A549 (cell line): ENCODE data around the gene LRRC17. TPM values are rescaled to one million over a fixed set of nuclear protein-coding genes. Genes with fewer than 3 reads are reported as not detected.
A peak's percentile ranks its signal among the peaks of the same experiment; 100 is the strongest.

Source experiments
- ATAC-seq, 2 experiments: fragments of 200-7000 bp in 1 of 2; fragments of >200 bp in 1 of 2; cut with Nextera tagmentation in 1 of 2; cut with Tn5 transposase in 1 of 2; 3 replicates each; pipeline versions ENCODE4 v1.8.0 to v1.9.1; 2018 to 2020; ENCODE audit warnings: mild to moderate bottlenecking in 1 of 2, moderate library complexity in 1 of 2
- CTCF ChIA-PET: fragments of 300-600 bp; sonication (Branson Sonifier 250); formaldehyde crosslinking; extraction: SDS; loops from one replicate; lab custom pipeline; 2021; ENCODE audit warnings: antibody characterized with exemption, inconsistent platforms; lab: Yijun Ruan, JAX
- POLR2A ChIA-PET: fragments of 350-600 bp; formaldehyde crosslinking; extraction: SDS; loops from one replicate; lab custom pipeline; 2021; ENCODE audit warnings: antibody characterized with exemption, inconsistent platforms; lab: Yijun Ruan, JAX
- DNase-seq, 2 experiments: peaks; one replicate each; pipeline versions ENCODE4 v3.0.0 to v3.0.0-alpha.2; 2011 to 2016; ENCODE audit warnings: low read depth in 1 of 2, low spot score in 1 of 2
- FAIRE-seq: peaks from 2 replicates; lab custom pipeline; 2011; peaks lifted over from hg19 to GRCh38; lab: Jason Lieb, UNC
- H3K27ac ChIP-seq, 2 experiments: fragments of >200 bp; sonication (Bioruptor Twin); formaldehyde crosslinking; 3 replicates each; pipeline ENCODE4 v1.5.1; 2016 to 2017
- H3K4me1 ChIP-seq: fragments of >200 bp; sonication (Bioruptor Twin); formaldehyde crosslinking; 3 replicates; pipeline ENCODE4 v1.6.1; 2016
- H3K4me2 ChIP-seq: fragments of >200 bp; sonication (Bioruptor Twin); formaldehyde crosslinking; 3 replicates; pipeline ENCODE4 v1.6.1; 2016
- H3K4me3 ChIP-seq: fragments of >200 bp; sonication (Bioruptor Twin); formaldehyde crosslinking; 3 replicates; pipeline ENCODE4 v1.5.1; 2016
- H3K9me3 ChIP-seq: fragments of >200 bp; sonication (Bioruptor Twin); formaldehyde crosslinking; 3 replicates; pipeline ENCODE4 v1.6.1; 2016
- BHLHE40 ChIP-seq: IDR thresholded peaks from 2 replicates; pipeline ENCODE4 v1.6.1; 2012; ENCODE audit warnings: low read depth, low read length, inconsistent platforms
- CBX2 ChIP-seq: fragments of 200-600 bp; sonication (generic); IDR thresholded peaks from 2 replicates; pipeline ENCODE4 v1.6.1; 2016; ENCODE audit warnings: low read depth, mild to moderate bottlenecking, borderline replicate concordance
- EHMT2 ChIP-seq: fragments of 200-600 bp; sonication (generic); IDR thresholded peaks from 2 replicates; pipeline ENCODE4 v1.6.1; 2016; ENCODE audit warnings: antibody characterized with exemption, low read depth, mild to moderate bottlenecking, moderate library complexity
- FOSB ChIP-seq: fragments of 250-450 bp; sonication (Bioruptor Pico); IDR thresholded peaks from 2 replicates; pipeline ENCODE4 v1.5.0; 2020; ENCODE audit warnings: mild to moderate bottlenecking, moderate library complexity
- FOSL2 ChIP-seq, 2 experiments: fragments of 450-650 bp in 1 of 2; fragments of >200 bp in 1 of 2; sonication (Bioruptor Twin) in 1 of 2; formaldehyde crosslinking; IDR thresholded peaks; 2 replicates each; pipeline versions ENCODE4 v1.5.0 to v1.6.1; 2016 to 2020; ENCODE audit warnings: mild to moderate bottlenecking in 1 of 2, moderate library complexity in 1 of 2
- GATA3 ChIP-seq: IDR thresholded peaks from 2 replicates; pipeline ENCODE4 v1.6.1; 2012; ENCODE audit warnings: borderline replicate concordance
- JUNB ChIP-seq: fragments of >200 bp; sonication (Bioruptor Twin); formaldehyde crosslinking; IDR thresholded peaks from 2 replicates; pipeline ENCODE4 v1.6.1; 2016
- KDM1A ChIP-seq: fragments of 200-600 bp; sonication (generic); IDR thresholded peaks from 2 replicates; pipeline ENCODE4 v1.6.1; 2016; ENCODE audit warnings: low read depth, mild to moderate bottlenecking
- MAFK ChIP-seq: fragments of 450-650 bp; IDR thresholded peaks from 2 replicates; pipeline ENCODE4 v1.6.1; 2014; ENCODE audit not compliant: partially characterized antibody
- MAZ ChIP-seq: fragments of 150-350 bp; IDR thresholded peaks from 2 replicates; pipeline ENCODE4 v1.6.1; 2014; ENCODE audit warnings: antibody characterized with exemption, low read depth, low read length, borderline replicate concordance
- POLR2A ChIP-seq: IDR thresholded peaks from 2 replicates; pipeline ENCODE4 v1.6.1; 2012; ENCODE audit warnings: mild to moderate bottlenecking, low read length
- POLR2AphosphoS2 ChIP-seq: conservative IDR thresholded peaks from 2 replicates; pipeline ENCODE4 v1.6.1; 2012; ENCODE audit warnings: low read length, improper control_type of control experiment, inconsistent platforms
- SMC3 ChIP-seq: fragments of >200 bp; sonication (Bioruptor Twin); formaldehyde crosslinking; IDR thresholded peaks from 3 replicates; pipeline ENCODE4 v1.6.1; 2018; ENCODE audit warnings: inconsistent platforms
- SREBF2 ChIP-seq: fragments of 450-650 bp; IDR thresholded peaks from 2 replicates; pipeline ENCODE4 v1.6.1; 2014; ENCODE audit warnings: mild to moderate bottlenecking, moderate library complexity
- TFCP2L1 ChIP-seq: fragments of 250-450 bp; sonication (Bioruptor Pico); IDR thresholded peaks from 2 replicates; pipeline ENCODE4 v1.5.0; 2021; ENCODE audit warnings: mild to moderate bottlenecking
- TP53 ChIP-seq: fragments of 250-450 bp; sonication (Bioruptor Pico); IDR thresholded peaks from 2 replicates; pipeline ENCODE4 v1.5.0; 2021; ENCODE audit warnings: mild to moderate bottlenecking, moderate library complexity
- ZSCAN20 ChIP-seq: fragments of 250-450 bp; sonication (Bioruptor Pico); IDR thresholded peaks from 2 replicates; pipeline ENCODE4 v1.8.0; 2022; ENCODE audit warnings: mild to moderate bottlenecking, moderate library complexity
- WGBS: methylation state at CpG from one replicate; pipeline ENCODE4 v1.1.6; 2017; ENCODE audit errors: missing lambda C conversion rate; 5-methylcytosine and 5-hydroxymethylcytosine counted together
- polyA plus RNA-seq, 4 experiments: library from polyadenylated mRNA; depleted of rRNA in 3 of 4; stranded (reverse); fragments of >200 nt; fragmentation: RNase III in 1 of 4; extraction: RNeasy Plus Mini Kit Qiagen cat#74134 plus additional on column Dnase treatment in 1 of 4; gene quantifications; 2 replicates in 3 of 4; 3 replicates in 1 of 4; pipeline ENCODE4 v1.2.3, GENCODE V29; 2011 to 2017
- TF ChIP-seq, protein P1 (sequence below): fragments of 250-450 bp; sonication (Bioruptor Pico); IDR thresholded peaks from 2 replicates; pipeline ENCODE4 v1.5.0; 2020; ENCODE audit warnings: low read depth, mild to moderate bottlenecking, moderate library complexity
- TF ChIP-seq, protein P2 (sequence below): fragments of >200 bp; sonication (Bioruptor Twin); formaldehyde crosslinking; IDR thresholded peaks from 2 replicates; pipeline ENCODE4 v1.6.1; 2016
- TF ChIP-seq, protein P3 (sequence below): IDR thresholded peaks from 2 replicates; pipeline ENCODE4 v1.6.1; 2012; ENCODE audit warnings: low read depth, borderline replicate concordance
- TF ChIP-seq, protein P4 (sequence below): fragments of 250-450 bp; sonication (Bioruptor Pico); IDR thresholded peaks from 2 replicates; pipeline ENCODE4 v1.5.0; 2021; ENCODE audit warnings: mild to moderate bottlenecking, moderate library complexity, borderline replicate concordance
- TF ChIP-seq, protein P5 (sequence below): IDR thresholded peaks from 2 replicates; pipeline ENCODE4 v1.6.1; 2012
- TF ChIP-seq, protein P6 (sequence below): fragments of >200 bp; sonication (Bioruptor Twin); formaldehyde crosslinking; IDR thresholded peaks from 3 replicates; pipeline ENCODE4 v1.5.1; 2016
- TF ChIP-seq, protein P7 (sequence below): fragments of 450-650 bp; IDR thresholded peaks from 2 replicates; pipeline ENCODE4 v1.6.1; 2014; ENCODE audit warnings: antibody characterized with exemption

LRRC17 gene
- polyA plus RNA-seq, 2 of the 4 experiments (the other 2 are of a cell fraction) = 0.05 to 0.36 TPM

DNA sequence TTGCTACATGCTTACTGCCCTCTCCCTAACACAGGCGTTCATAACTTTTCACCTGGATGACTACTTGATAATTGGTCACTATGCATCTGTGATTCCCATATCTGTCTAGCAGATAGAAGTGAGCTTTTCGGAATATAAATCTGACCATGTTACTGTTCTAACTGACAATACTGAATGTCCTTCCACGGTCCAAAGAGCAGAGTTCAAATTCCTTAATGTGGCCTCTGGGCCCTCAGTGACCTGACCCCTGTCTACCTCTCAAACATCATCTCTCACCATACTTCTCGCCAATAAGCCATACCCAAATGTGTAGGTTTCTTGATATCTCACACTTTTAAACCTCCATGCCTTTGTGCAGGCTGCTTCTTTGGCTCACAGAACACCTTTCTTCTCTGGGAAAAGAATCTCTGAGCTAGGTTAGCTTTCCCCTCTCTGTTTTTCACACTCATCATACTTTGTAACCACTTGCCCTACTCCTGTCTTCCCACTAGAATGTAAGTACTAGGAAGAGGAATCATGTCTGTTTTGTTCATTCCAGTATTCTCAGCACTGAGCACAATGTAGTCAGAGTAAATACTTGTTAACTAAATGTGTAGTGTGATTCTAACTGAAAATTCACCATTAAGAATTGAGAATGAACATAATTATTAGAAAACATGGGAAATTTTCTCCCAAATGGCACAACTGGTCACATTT, 39.2 kb upstream of the LRRC17 start:
- 73% methylated on average over 4 of the region's 4 CpGs for WGBS
- DNase-seq = no peak
- no peak for FAIRE-seq
- TF ChIP-seq, protein P1, sequence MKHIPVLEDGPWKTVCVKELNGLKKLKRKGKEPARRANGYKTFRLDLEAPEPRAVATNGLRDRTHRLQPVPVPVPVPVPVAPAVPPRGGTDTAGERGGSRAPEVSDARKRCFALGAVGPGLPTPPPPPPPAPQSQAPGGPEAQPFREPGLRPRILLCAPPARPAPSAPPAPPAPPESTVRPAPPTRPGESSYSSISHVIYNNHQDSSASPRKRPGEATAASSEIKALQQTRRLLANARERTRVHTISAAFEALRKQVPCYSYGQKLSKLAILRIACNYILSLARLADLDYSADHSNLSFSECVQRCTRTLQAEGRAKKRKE (CRISPR knock-in tag) = 0 out of 2 replicates have a peak, but pooled peaks have one; percentile 5
- no peak for TF ChIP-seq POLR2A
- POLR2A ChIA-PET = no interaction called here
- CTCF ChIA-PET = interaction anchor here (0.9 to 1.4 kb wide), 3 partner anchors 9 to 27 kb away, joined by 3 read pairs; no protein-coding TSS in a partner anchor
- peak overlapping the region; percentile 88 to 92 for H3K27ac ChIP-seq
- peak overlapping the region; percentile 67 for H3K4me2 ChIP-seq
- H3K9me3 ChIP-seq = no peaks in the 10 kb centered on the region
- no peak overlapping the region for H3K4me3 ChIP-seq
- ATAC-seq = peak in 1 of 2 experiments; percentile 3; a peak in 1 of 6 replicates
- H3K4me1 ChIP-seq = peaks cover 51% of the 10 kb centered on the region

DNA sequence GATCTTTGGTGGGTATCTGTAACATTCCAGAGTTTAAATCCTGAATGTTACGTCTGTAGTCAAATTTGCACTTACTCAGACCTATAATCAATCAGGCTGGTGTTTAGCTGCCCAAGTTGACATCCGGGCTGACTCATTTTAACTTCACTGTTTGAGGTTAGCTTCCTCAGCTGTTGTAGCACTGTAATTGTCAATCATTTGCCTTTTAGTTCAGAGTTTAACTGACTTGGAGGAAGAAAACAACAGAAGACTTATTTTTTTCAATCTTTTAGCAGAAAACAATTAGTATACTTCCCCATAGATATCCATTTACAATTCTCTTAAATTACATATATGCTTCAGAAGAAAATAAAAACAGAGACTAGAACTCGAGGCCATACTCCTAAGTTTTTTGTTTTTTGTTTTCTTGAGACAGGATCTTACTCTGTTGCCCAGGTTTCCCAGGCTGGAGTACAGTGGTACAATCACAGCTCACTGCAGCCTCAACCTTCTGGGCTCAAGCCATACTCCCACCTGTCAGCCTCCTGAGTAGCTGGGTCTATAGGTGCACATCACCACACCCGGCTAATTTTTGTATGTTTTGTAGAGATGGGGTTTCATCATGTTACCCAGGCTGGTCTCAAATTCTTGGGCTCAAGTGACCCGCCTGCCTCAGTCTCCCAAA, 38.5 kb upstream of the LRRC17 start:
- Histone ChIP-seq H3K4me3 (no peak overlapping the region), H3K9me3 (no peaks in the 10 kb centered on the region), H3K27ac (peak overlapping the region; percentile 88 to 92), H3K4me1 (peaks cover 51% of the 10 kb centered on the region), H3K4me2 (peak overlapping the region; percentile 67)
- FAIRE-seq (peak; percentile 28), DNase-seq (peak; percentile 61 to 81), ATAC-seq (peak in 1 of 2 experiments; percentile 57; a peak in 3 of 6 replicates)
- ChIA-PET CTCF (interaction anchor here (1.2 to 1.5 kb wide), 4 partner anchors 8 to 188 kb away, joined by 3 to 4 read pairs (median 3); no protein-coding TSS in a partner anchor), POLR2A (no interaction called here)
- 17% methylated on average over 5 of the region's 5 CpGs for WGBS
- TF ChIP-seq, protein P2, sequence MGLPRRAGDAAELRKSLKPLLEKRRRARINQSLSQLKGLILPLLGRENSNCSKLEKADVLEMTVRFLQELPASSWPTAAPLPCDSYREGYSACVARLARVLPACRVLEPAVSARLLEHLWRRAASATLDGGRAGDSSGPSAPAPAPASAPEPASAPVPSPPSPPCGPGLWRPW = no peak
- TF ChIP-seq EHMT2 (no peak), GATA3 (peak; percentile 74; the same call in 1 of the 2 replicates), JUNB (peak; percentile 75), CBX2 (no peak), FOSB (CRISPR knock-in tag) (peak; percentile 40; the same call in 1 of the 2 replicates), MAFK (no peak), MAZ (no peak), POLR2AphosphoS2 (no peak), TFCP2L1 (CRISPR knock-in tag) (no peak), SMC3 (no peak), SREBF2 (no peak), BHLHE40 (no peak), KDM1A (no peak), TP53 (no peak; the same call in 1 of the 2 replicates), ZSCAN20 (CRISPR knock-in tag) (no peak), FOSL2 (IDR thresholded peaks at IDR 0.05) (peak; percentile 77), FOSL2 (CRISPR knock-in tag; IDR thresholded peaks at IDR 0.05) (peak; percentile 84)
- TF ChIP-seq, protein P3, sequence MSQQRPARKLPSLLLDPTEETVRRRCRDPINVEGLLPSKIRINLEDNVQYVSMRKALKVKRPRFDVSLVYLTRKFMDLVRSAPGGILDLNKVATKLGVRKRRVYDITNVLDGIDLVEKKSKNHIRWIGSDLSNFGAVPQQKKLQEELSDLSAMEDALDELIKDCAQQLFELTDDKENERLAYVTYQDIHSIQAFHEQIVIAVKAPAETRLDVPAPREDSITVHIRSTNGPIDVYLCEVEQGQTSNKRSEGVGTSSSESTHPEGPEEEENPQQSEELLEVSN = no peak
- TF ChIP-seq, protein P4, sequence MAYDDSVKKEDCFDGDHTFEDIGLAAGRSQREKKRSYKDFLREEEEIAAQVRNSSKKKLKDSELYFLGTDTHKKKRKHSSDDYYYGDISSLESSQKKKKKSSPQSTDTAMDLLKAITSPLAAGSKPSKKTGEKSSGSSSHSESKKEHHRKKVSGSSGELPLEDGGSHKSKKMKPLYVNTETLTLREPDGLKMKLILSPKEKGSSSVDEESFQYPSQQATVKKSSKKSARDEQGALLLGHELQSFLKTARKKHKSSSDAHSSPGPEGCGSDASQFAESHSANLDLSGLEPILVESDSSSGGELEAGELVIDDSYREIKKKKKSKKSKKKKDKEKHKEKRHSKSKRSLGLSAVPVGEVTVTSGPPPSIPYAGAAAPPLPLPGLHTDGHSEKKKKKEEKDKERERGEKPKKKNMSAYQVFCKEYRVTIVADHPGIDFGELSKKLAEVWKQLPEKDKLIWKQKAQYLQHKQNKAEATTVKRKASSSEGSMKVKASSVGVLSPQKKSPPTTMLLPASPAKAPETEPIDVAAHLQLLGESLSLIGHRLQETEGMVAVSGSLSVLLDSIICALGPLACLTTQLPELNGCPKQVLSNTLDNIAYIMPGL (CRISPR knock-in tag) = no peak
- TF ChIP-seq, protein P5, sequence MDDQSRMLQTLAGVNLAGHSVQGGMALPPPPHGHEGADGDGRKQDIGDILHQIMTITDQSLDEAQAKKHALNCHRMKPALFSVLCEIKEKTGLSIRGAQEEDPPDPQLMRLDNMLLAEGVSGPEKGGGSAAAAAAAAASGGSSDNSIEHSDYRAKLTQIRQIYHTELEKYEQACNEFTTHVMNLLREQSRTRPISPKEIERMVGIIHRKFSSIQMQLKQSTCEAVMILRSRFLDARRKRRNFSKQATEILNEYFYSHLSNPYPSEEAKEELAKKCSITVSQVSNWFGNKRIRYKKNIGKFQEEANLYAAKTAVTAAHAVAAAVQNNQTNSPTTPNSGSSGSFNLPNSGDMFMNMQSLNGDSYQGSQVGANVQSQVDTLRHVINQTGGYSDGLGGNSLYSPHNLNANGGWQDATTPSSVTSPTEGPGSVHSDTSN = peak; percentile 72
- TF ChIP-seq, protein P1 (CRISPR knock-in tag) = no peak
- TF ChIP-seq, protein P6, sequence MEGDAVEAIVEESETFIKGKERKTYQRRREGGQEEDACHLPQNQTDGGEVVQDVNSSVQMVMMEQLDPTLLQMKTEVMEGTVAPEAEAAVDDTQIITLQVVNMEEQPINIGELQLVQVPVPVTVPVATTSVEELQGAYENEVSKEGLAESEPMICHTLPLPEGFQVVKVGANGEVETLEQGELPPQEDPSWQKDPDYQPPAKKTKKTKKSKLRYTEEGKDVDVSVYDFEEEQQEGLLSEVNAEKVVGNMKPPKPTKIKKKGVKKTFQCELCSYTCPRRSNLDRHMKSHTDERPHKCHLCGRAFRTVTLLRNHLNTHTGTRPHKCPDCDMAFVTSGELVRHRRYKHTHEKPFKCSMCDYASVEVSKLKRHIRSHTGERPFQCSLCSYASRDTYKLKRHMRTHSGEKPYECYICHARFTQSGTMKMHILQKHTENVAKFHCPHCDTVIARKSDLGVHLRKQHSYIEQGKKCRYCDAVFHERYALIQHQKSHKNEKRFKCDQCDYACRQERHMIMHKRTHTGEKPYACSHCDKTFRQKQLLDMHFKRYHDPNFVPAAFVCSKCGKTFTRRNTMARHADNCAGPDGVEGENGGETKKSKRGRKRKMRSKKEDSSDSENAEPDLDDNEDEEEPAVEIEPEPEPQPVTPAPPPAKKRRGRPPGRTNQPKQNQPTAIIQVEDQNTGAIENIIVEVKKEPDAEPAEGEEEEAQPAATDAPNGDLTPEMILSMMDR = no peak
- TF ChIP-seq, protein P7, sequence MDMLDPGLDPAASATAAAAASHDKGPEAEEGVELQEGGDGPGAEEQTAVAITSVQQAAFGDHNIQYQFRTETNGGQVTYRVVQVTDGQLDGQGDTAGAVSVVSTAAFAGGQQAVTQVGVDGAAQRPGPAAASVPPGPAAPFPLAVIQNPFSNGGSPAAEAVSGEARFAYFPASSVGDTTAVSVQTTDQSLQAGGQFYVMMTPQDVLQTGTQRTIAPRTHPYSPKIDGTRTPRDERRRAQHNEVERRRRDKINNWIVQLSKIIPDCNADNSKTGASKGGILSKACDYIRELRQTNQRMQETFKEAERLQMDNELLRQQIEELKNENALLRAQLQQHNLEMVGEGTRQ = no peak
